ENCODE results near the gene S100A1. TPM values are rescaled to one million over a fixed set of nuclear protein-coding genes. Genes with fewer than 3 reads are reported as not detected.

S100A1 gene
- total RNA-seq, 1 experiment from 2014 or later: 1.3 TPM

DNA sequence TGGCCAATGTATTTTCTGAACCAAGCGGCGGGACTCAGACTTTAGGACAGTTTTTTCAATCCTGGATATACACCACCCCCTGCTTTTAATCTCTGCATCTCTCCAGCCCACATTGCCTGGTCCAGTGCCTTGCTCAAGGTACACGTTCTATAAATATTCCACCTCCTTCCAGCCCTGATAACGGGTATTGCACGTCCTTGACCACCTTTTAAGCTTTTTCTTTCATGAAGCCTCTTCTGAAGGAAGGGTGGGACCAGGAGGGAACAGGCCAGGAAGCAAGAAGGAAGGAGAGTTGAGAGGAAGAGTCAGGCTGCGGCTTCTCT is 18.7 kb upstream of the S100A1 start:
- CTCF ChIA-PET: interaction anchor here (2.1 to 14.4 kb wide), 2 partner anchors 19 to 37 kb away, joined by 10 to 230 read pairs; partner anchors contain the start of genes S100A1 and S100A13
- peak overlapping the region; percentile 29; the same call in 1 of the 2 replicates for H3K4me3 Mint-ChIP-seq
- no peak for DNase-seq (ENCODE audit: low spot score)
- POLR2A ChIA-PET: interaction anchor here (0.7 kb wide), 1 partner anchor 17 kb away, joined by 3 read pairs; the partner anchor contains the start of gene S100A13
- TF ChIP-seq, protein P1, sequence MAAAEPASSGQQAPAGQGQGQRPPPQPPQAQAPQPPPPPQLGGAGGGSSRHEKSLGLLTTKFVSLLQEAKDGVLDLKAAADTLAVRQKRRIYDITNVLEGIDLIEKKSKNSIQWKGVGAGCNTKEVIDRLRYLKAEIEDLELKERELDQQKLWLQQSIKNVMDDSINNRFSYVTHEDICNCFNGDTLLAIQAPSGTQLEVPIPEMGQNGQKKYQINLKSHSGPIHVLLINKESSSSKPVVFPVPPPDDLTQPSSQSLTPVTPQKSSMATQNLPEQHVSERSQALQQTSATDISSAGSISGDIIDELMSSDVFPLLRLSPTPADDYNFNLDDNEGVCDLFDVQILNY (CRISPR knock-in tag; IDR thresholded peaks at IDR 0.05): no peak
- no peak for TF ChIP-seq MXD4 (CRISPR knock-in tag; IDR thresholded peaks at IDR 0.05; ENCODE audit: borderline replicate concordance)
- TF ChIP-seq ETV6 (CRISPR knock-in tag; IDR thresholded peaks at IDR 0.05): no peak
- TF ChIP-seq CREB1 (CRISPR knock-in tag; IDR thresholded peaks at IDR 0.05): no peak
- no peak for TF ChIP-seq JUN (CRISPR knock-in tag; IDR thresholded peaks at IDR 0.05)
- no peak for TF ChIP-seq SOX15 (CRISPR knock-in tag; IDR thresholded peaks at IDR 0.05)
- no peak for TF ChIP-seq FOXK1 (CRISPR knock-in tag; IDR thresholded peaks at IDR 0.05)
- TF ChIP-seq E2F4 (CRISPR knock-in tag; IDR thresholded peaks at IDR 0.05; ENCODE audit: borderline replicate concordance, low read depth): no peak
- no peak for TF ChIP-seq ZNF219 (CRISPR knock-in tag; IDR thresholded peaks at IDR 0.05; ENCODE audit: borderline replicate concordance)
- TF ChIP-seq, protein P2, sequence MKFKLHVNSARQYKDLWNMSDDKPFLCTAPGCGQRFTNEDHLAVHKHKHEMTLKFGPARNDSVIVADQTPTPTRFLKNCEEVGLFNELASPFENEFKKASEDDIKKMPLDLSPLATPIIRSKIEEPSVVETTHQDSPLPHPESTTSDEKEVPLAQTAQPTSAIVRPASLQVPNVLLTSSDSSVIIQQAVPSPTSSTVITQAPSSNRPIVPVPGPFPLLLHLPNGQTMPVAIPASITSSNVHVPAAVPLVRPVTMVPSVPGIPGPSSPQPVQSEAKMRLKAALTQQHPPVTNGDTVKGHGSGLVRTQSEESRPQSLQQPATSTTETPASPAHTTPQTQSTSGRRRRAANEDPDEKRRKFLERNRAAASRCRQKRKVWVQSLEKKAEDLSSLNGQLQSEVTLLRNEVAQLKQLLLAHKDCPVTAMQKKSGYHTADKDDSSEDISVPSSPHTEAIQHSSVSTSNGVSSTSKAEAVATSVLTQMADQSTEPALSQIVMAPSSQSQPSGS (CRISPR knock-in tag; IDR thresholded peaks at IDR 0.05; ENCODE audit: borderline replicate concordance, low read depth): no peak
- TF ChIP-seq FOXP1 (CRISPR knock-in tag; IDR thresholded peaks at IDR 0.05; ENCODE audit: borderline replicate concordance): no peak
- no peak for ATAC-seq
- H3K27ac Mint-ChIP-seq: peak overlapping the region; percentile 46; the same call in 1 of the 2 replicates
- H3K27me3 Mint-ChIP-seq (ENCODE audit: low read depth): no peaks in the 10 kb centered on the region; the same call in 1 of the 2 replicates
- no peaks in the 10 kb centered on the region for H3K36me3 Mint-ChIP-seq
- H3K9me3 Mint-ChIP-seq: no peaks in the 10 kb centered on the region
- H3K4me1 Mint-ChIP-seq: peaks cover 64% of the 10 kb centered on the region

- Mint-ChIP-seq H3K4me3 (no peak overlapping the region), H3K27ac (no peak overlapping the region), H3K9me3 (no peaks in the 10 kb centered on the region), H3K4me1 (peaks cover 61% of the 10 kb centered on the region), H3K27me3 (ENCODE audit: low read depth) (no peaks in the 10 kb centered on the region; the same call in 1 of the 2 replicates), H3K36me3 (no peaks in the 10 kb centered on the region)
- DNase-seq (ENCODE audit: low spot score) (no peak), ATAC-seq (no peak)
- ChIA-PET POLR2A (no interaction called here), CTCF (interaction anchor here (14.4 kb wide), 1 partner anchor 18 kb away, joined by 230 read pairs; the partner anchor contains the start of genes S100A1 and S100A13)
- TF ChIP-seq, protein P3, sequence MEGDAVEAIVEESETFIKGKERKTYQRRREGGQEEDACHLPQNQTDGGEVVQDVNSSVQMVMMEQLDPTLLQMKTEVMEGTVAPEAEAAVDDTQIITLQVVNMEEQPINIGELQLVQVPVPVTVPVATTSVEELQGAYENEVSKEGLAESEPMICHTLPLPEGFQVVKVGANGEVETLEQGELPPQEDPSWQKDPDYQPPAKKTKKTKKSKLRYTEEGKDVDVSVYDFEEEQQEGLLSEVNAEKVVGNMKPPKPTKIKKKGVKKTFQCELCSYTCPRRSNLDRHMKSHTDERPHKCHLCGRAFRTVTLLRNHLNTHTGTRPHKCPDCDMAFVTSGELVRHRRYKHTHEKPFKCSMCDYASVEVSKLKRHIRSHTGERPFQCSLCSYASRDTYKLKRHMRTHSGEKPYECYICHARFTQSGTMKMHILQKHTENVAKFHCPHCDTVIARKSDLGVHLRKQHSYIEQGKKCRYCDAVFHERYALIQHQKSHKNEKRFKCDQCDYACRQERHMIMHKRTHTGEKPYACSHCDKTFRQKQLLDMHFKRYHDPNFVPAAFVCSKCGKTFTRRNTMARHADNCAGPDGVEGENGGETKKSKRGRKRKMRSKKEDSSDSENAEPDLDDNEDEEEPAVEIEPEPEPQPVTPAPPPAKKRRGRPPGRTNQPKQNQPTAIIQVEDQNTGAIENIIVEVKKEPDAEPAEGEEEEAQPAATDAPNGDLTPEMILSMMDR (IDR thresholded peaks at IDR 0.05): no peak
- no peak for TF ChIP-seq E2F4 (CRISPR knock-in tag; IDR thresholded peaks at IDR 0.05; ENCODE audit: borderline replicate concordance, low read depth)
- TF ChIP-seq ZNF263 (CRISPR knock-in tag; IDR thresholded peaks at IDR 0.05; ENCODE audit: low read depth): no peak
- TF ChIP-seq, protein P4, sequence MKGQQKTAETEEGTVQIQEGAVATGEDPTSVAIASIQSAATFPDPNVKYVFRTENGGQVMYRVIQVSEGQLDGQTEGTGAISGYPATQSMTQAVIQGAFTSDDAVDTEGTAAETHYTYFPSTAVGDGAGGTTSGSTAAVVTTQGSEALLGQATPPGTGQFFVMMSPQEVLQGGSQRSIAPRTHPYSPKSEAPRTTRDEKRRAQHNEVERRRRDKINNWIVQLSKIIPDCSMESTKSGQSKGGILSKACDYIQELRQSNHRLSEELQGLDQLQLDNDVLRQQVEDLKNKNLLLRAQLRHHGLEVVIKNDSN (CRISPR knock-in tag; IDR thresholded peaks at IDR 0.05): no peak
- no peak for TF ChIP-seq NR3C1 (CRISPR knock-in tag; conservative IDR thresholded peaks at IDR 0.05; ENCODE audit: low read depth)
- TF ChIP-seq, protein P5, sequence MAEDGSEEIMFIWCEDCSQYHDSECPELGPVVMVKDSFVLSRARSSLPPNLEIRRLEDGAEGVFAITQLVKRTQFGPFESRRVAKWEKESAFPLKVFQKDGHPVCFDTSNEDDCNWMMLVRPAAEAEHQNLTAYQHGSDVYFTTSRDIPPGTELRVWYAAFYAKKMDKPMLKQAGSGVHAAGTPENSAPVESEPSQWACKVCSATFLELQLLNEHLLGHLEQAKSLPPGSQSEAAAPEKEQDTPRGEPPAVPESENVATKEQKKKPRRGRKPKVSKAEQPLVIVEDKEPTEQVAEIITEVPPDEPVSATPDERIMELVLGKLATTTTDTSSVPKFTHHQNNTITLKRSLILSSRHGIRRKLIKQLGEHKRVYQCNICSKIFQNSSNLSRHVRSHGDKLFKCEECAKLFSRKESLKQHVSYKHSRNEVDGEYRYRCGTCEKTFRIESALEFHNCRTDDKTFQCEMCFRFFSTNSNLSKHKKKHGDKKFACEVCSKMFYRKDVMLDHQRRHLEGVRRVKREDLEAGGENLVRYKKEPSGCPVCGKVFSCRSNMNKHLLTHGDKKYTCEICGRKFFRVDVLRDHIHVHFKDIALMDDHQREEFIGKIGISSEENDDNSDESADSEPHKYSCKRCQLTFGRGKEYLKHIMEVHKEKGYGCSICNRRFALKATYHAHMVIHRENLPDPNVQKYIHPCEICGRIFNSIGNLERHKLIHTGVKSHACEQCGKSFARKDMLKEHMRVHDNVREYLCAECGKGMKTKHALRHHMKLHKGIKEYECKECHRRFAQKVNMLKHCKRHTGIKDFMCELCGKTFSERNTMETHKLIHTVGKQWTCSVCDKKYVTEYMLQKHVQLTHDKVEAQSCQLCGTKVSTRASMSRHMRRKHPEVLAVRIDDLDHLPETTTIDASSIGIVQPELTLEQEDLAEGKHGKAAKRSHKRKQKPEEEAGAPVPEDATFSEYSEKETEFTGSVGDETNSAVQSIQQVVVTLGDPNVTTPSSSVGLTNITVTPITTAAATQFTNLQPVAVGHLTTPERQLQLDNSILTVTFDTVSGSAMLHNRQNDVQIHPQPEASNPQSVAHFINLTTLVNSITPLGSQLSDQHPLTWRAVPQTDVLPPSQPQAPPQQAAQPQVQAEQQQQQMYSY (CRISPR knock-in tag; IDR thresholded peaks at IDR 0.05): no peak
Observed at GRCh38 chr1:153610334-153610733, 17.9 kb upstream of the S100A1 start.
